Gastroesophageal sphincter (tissue), 3 donors: ENCODE results near the gene MPPED1.

Experiments
- EP300 ChIP-seq: sonication (generic); formaldehyde crosslinking; IDR thresholded peaks from one replicate; pipeline ENCODE4 v1.6.1; 2017; ENCODE audit warnings: antibody characterized with exemption, mild to moderate bottlenecking
- POLR2A ChIP-seq, 2 donors: fragments of 450-650 bp; IDR thresholded peaks; one replicate each; pipeline ENCODE4 v1.6.1; 2017; ENCODE audit warnings: antibody characterized with exemption in 2 of 2, mild to moderate bottlenecking in 2 of 2, moderate library complexity in 1 of 2
- POLR2AphosphoS5 ChIP-seq: sonication (generic); formaldehyde crosslinking; IDR thresholded peaks from one replicate; pipeline ENCODE4 v1.6.1; 2017; ENCODE audit warnings: antibody characterized with exemption
- TF ChIP-seq, protein P1 (sequence below), 4 experiments: fragments of 200-600 bp in 2 of 4; fragments of 450-650 bp in 2 of 4; sonication (generic) in 1 of 4; IDR thresholded peaks; one replicate each; pipeline ENCODE4 v1.5.1; 2017 to 2019; ENCODE audit warnings: antibody characterized with exemption in 4 of 4, mild to moderate bottlenecking in 2 of 4, moderate library complexity in 2 of 4

- TF ChIP-seq POLR2A (IDR thresholded peaks at IDR 0.05) (no peak), POLR2AphosphoS5 (no peak), EP300 (no peak)
- TF ChIP-seq, protein P1, sequence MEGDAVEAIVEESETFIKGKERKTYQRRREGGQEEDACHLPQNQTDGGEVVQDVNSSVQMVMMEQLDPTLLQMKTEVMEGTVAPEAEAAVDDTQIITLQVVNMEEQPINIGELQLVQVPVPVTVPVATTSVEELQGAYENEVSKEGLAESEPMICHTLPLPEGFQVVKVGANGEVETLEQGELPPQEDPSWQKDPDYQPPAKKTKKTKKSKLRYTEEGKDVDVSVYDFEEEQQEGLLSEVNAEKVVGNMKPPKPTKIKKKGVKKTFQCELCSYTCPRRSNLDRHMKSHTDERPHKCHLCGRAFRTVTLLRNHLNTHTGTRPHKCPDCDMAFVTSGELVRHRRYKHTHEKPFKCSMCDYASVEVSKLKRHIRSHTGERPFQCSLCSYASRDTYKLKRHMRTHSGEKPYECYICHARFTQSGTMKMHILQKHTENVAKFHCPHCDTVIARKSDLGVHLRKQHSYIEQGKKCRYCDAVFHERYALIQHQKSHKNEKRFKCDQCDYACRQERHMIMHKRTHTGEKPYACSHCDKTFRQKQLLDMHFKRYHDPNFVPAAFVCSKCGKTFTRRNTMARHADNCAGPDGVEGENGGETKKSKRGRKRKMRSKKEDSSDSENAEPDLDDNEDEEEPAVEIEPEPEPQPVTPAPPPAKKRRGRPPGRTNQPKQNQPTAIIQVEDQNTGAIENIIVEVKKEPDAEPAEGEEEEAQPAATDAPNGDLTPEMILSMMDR (IDR thresholded peaks at IDR 0.05) = no peak
Measured at GRCh38 chr22:43490311-43490710, 78.5 kb downstream of the MPPED1 start.
